Neural progenitor cell (in vitro differentiated cells): ENCODE data around the gene SIVA1. TPM values are rescaled to one million over a fixed set of nuclear protein-coding genes. Genes with fewer than 3 reads are reported as not detected.
A peak's percentile ranks its signal among the peaks of the same experiment; 100 is the strongest.

Experiments
- DNase-seq: peaks from one replicate; pipeline ENCODE4 v3.0.0-alpha.2; 2016; ENCODE audit warnings: low spot score
- H2AFZ ChIP-seq: fragments of 200-600 bp; sonication (generic); replicated peaks from 2 replicates; pipeline ENCODE4 v1.6.1; 2016; ENCODE audit warnings: antibody characterized with exemption
- H3F3A ChIP-seq: fragments of 200-600 bp; sonication (generic); 2 replicates; pipeline ENCODE4 v1.6.1; 2016; ENCODE audit warnings: antibody characterized with exemption, low read depth
- H3K27ac ChIP-seq: fragments of 200-600 bp; sonication (generic); 2 replicates; pipeline ENCODE4 v1.5.1; 2016; ENCODE audit warnings: mild to moderate bottlenecking
- H3K27me3 ChIP-seq: fragments of 200-600 bp; sonication (generic); 2 replicates; pipeline ENCODE4 v1.6.1; 2016; ENCODE audit warnings: mild to moderate bottlenecking, moderate library complexity
- H3K36me3 ChIP-seq: fragments of 200-600 bp; sonication (generic); 2 replicates; pipeline ENCODE4 v1.5.1; 2016
- H3K4me1 ChIP-seq: fragments of 200-600 bp; sonication (generic); 2 replicates; pipeline ENCODE4 v1.6.1; 2016; ENCODE audit warnings: mixed run types
- H3K4me2 ChIP-seq: fragments of 200-600 bp; sonication (generic); 2 replicates; pipeline ENCODE4 v1.6.1; 2016
- H3K4me3 ChIP-seq: fragments of 200-600 bp; sonication (generic); 2 replicates; pipeline ENCODE4 v1.5.1; 2016
- H3K79me2 ChIP-seq: fragments of 200-600 bp; sonication (generic); 2 replicates; pipeline ENCODE4 v1.6.1; 2016; ENCODE audit warnings: low read depth
- H3K9ac ChIP-seq: fragments of 200-600 bp; sonication (generic); 2 replicates; pipeline ENCODE4 v1.6.1; 2016
- H3K9me3 ChIP-seq: fragments of 200-600 bp; sonication (generic); 2 replicates; pipeline ENCODE4 v1.5.1; 2016; ENCODE audit warnings: low read depth
- H4K20me1 ChIP-seq: fragments of 200-600 bp; sonication (generic); 2 replicates; pipeline ENCODE4 v1.6.1; 2016; ENCODE audit warnings: low read depth
- H3K27ac Mint-ChIP-seq: 3 replicates; pipeline ENCODE4 v1.8.0; 2021; ENCODE audit warnings: mixed read lengths
- H3K27me3 Mint-ChIP-seq: 2 replicates; pipeline ENCODE4 v1.8.0; 2022; ENCODE audit warnings: low read depth, mild to moderate bottlenecking, inconsistent platforms, moderate library complexity, mixed read lengths; ENCODE audit not compliant: insufficient read depth
- H3K36me3 Mint-ChIP-seq: 3 replicates; pipeline ENCODE4 v1.8.0; 2021; ENCODE audit warnings: mixed read lengths
- H3K4me1 Mint-ChIP-seq: 3 replicates; pipeline ENCODE4 v1.8.0; 2021; ENCODE audit warnings: mixed read lengths
- H3K4me3 Mint-ChIP-seq: 3 replicates; pipeline ENCODE4 v1.8.0; 2021; ENCODE audit warnings: mild to moderate bottlenecking, moderate library complexity, mixed read lengths
- H3K9me3 Mint-ChIP-seq: 3 replicates; pipeline ENCODE4 v1.8.0; 2020; ENCODE audit warnings: mixed read lengths
- CTCF ChIP-seq: fragments of 200-600 bp; sonication (generic); IDR thresholded peaks from 2 replicates; pipeline ENCODE4 v1.5.1; 2017; ENCODE audit warnings: antibody characterized with exemption, mild to moderate bottlenecking
- EZH2 ChIP-seq: fragments of 200-600 bp; sonication (generic); IDR thresholded peaks from 2 replicates; pipeline ENCODE4 v1.6.1; 2017; ENCODE audit warnings: antibody characterized with exemption, mild to moderate bottlenecking, moderate library complexity
- EZH2phosphoT487 ChIP-seq: fragments of 200-600 bp; sonication (generic); IDR thresholded peaks from 2 replicates; pipeline ENCODE4 v1.6.1; 2017; ENCODE audit warnings: antibody characterized with exemption
- total RNA-seq: library from RNA; depleted of rRNA; stranded (reverse); fragments of >200 nt; gene quantifications from 2 replicates; pipeline ENCODE4 v1.2.3, GENCODE V29; 2015; ENCODE audit warnings: low replicate concordance

Gene SIVA1
- total RNA-seq = 139 and 231 TPM in 2 replicates

DNA sequence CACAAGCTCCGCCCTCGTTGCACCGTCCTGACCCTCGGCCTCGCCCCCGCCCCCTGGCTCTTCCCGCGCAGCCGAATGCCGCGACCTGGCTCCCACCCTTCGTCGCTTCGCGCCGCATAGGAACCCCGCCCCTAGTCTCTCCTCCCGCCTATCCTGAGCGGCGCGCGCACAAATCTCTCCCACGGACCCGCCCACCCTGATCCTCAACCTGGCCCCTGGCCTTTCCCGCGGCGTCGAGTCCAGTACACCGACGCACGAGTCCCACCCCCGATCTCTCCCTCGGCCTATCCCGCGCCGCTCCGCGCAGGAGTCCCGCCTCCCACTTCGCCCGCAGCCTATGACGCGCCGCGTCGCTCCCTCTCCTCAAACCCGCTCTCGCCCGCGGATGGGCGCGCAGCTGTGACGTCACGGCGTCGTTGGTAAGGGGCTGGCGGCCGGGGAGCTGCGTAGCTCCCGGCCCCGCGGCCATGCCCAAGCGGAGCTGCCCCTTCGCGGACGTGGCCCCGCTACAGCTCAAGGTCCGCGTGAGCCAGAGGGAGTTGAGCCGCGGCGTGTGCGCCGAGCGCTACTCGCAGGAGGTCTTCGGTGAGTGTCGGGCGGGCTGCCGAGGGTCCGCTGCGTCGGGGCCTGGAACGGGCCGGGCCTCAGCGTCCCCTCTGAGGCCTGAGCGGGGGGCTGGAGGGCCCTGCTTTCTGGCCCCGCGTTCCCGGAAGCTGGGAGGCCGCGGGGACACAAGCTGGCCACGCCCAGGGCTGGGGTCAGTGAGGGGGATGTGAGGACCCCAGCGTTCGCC, at the start of gene SIVA1:
TSS of gene SIVA1 (plus strand) at position 413 of the 793 bp plus-strand sequence. CDS start at position 468, 55 bp downstream.
- H3K27me3 ChIP-seq = no peaks in the 10 kb centered on the region
- H3K27ac Mint-ChIP-seq = peak within 1 kb of the TSS; percentile 79
- peaks cover 46% of the 10 kb centered on the region for H4K20me1 ChIP-seq
- H3K27me3 Mint-ChIP-seq = peaks cover 8% of the 10 kb centered on the region
- H3K36me3 ChIP-seq = no peaks in the 10 kb centered on the region
- H3K79me2 ChIP-seq = peaks cover 37% of the 10 kb centered on the region
- H3K4me2 ChIP-seq = peak within 1 kb of the TSS; percentile 95
- H3K9me3 ChIP-seq = no peaks in the 10 kb centered on the region
- H3K9me3 Mint-ChIP-seq = peaks cover 9% of the 10 kb centered on the region
- peak within 1 kb of the TSS; percentile 26 for H3K27ac ChIP-seq
- H3K36me3 Mint-ChIP-seq = peaks cover 6% of the 10 kb centered on the region
- H3K4me3 Mint-ChIP-seq = peak within 1 kb of the TSS; percentile 95
- H3K9ac ChIP-seq = peak within 1 kb of the TSS; percentile 97
- H3K4me3 ChIP-seq = peak within 1 kb of the TSS; percentile 97
- peaks cover 15% of the 10 kb centered on the region for H3K4me1 ChIP-seq
- peak within 1 kb of the TSS; percentile 88 for H2AFZ ChIP-seq
- peaks cover 42% of the 10 kb centered on the region for H3K4me1 Mint-ChIP-seq
- peaks cover 21% of the 10 kb centered on the region for H3F3A ChIP-seq
- peak; percentile 100 for DNase-seq
- TF ChIP-seq EZH2 = no peak
- no peak for TF ChIP-seq CTCF

DNA sequence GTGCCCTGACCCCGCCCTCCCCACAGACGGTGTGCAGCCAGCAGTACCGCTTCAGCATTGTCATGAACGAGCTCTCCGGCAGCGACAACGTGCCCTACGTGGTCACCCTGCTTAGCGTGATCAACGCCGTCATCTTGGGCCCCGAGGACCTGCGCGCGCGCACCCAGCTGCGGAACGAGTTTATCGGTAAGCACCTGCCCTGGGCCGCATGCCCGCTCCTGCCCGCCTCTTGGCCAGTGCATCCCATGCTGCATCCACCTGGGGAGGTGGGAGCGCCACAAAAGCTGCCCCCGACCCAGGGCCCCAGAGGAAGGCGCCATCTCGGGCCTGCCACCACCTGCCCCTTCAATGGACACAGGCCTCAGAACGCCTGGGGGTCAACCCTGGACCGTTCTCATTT, 49.7 kb upstream of the SIVA1 start:
- Mint-ChIP-seq H3K36me3 (peaks cover 4% of the 10 kb centered on the region), H3K4me3 (no peak overlapping the region), H3K27ac (no peak overlapping the region), H3K4me1 (peaks cover 11% of the 10 kb centered on the region), H3K9me3 (peaks cover 3% of the 10 kb centered on the region), H3K27me3 (peaks cover 5% of the 10 kb centered on the region)
- Histone ChIP-seq H3K79me2 (no peaks in the 10 kb centered on the region), H3K4me2 (no peak overlapping the region), H3K4me3 (no peak overlapping the region), H3K4me1 (peaks cover 5% of the 10 kb centered on the region), H3K9ac (no peak overlapping the region), H4K20me1 (peaks cover 11% of the 10 kb centered on the region), H3K27ac (no peak overlapping the region), H3K9me3 (no peaks in the 10 kb centered on the region), H3F3A (peaks cover 4% of the 10 kb centered on the region), H3K27me3 (no peaks in the 10 kb centered on the region), H2AFZ (no peak overlapping the region), H3K36me3 (no peaks in the 10 kb centered on the region)
- TF ChIP-seq EZH2 (no peak), EZH2phosphoT487 (no peak), CTCF (no peak)
- no peak for DNase-seq

GRCh38 chr14:104704252-104704651, 48.7 kb upstream of the SIVA1 start:
- no peak overlapping the region for H3K27ac Mint-ChIP-seq
- Histone ChIP-seq H3K36me3 (no peaks in the 10 kb centered on the region), H3F3A (peaks cover 7% of the 10 kb centered on the region), H3K27ac (no peak overlapping the region), H2AFZ (no peak overlapping the region), H3K4me2 (no peak overlapping the region), H3K4me1 (peaks cover 8% of the 10 kb centered on the region), H3K79me2 (no peaks in the 10 kb centered on the region), H3K9ac (no peak overlapping the region), H3K4me3 (no peak overlapping the region), H3K9me3 (no peaks in the 10 kb centered on the region), H3K27me3 (no peaks in the 10 kb centered on the region), H4K20me1 (peaks cover 11% of the 10 kb centered on the region)
- peaks cover 6% of the 10 kb centered on the region for H3K4me1 Mint-ChIP-seq
- DNase-seq = no peak
- no peak overlapping the region for H3K4me3 Mint-ChIP-seq
- TF ChIP-seq EZH2 (no peak), EZH2phosphoT487 (no peak), CTCF (no peak)
- H3K36me3 Mint-ChIP-seq = peaks cover 4% of the 10 kb centered on the region
- H3K9me3 Mint-ChIP-seq = peaks cover 3% of the 10 kb centered on the region
- peaks cover 8% of the 10 kb centered on the region for H3K27me3 Mint-ChIP-seq
